GM21515 (cell line): Measurements from ENCODE around the gene KNG1.
"Not testable (repeated sequence)": the region's sequence is repeated elsewhere in the genome, so short reads cannot be mapped to it uniquely, and the experiment has no call there.

Experiments
- ATAC-seq: cut with Tn5 transposase; IDR thresholded peaks from one replicate; pipeline ENCODE4 v1.9.1; 2021; ENCODE audit not compliant: unreplicated experiment

The KNG1 gene

GRCh38 chr3:186708983-186709679 lies 8.0 kb upstream of the KNG1 start:
- ATAC-seq: no peak

- ATAC-seq: not testable (repeated sequence)
Measured at GRCh38 chr3:186710694-186711093, 6.5 kb upstream of the KNG1 start.

- ATAC-seq: no peak
Measured at GRCh38 chr3:186713499-186713898, 3.7 kb upstream of the KNG1 start.

GRCh38 chr3:186719945-186720739 lies 3.0 kb downstream of the KNG1 start:
- ATAC-seq: no peak

- ATAC-seq: no peak
Measured at GRCh38 chr3:186722457-186722856, 5.3 kb downstream of the KNG1 start.

- ATAC-seq: no peak
Measured at GRCh38 chr3:186724911-186725310, 7.8 kb downstream of the KNG1 start.

- ATAC-seq: no peak
Measured at GRCh38 chr3:186732169-186732766, 15.1 kb downstream of the KNG1 start.

GRCh38 chr3:186742618-186743380 lies 25.6 kb downstream of the KNG1 start:
- ATAC-seq: no peak

GRCh38 chr3:186743666-186744065 lies 26.5 kb downstream of the KNG1 start:
- no peak for ATAC-seq

- ATAC-seq: no peak
Measured at GRCh38 chr3:186746008-186746407, 28.8 kb downstream of the KNG1 start.

- ATAC-seq: no peak
Measured at GRCh38 chr3:186750316-186750715, 33.2 kb downstream of the KNG1 start.

GRCh38 chr3:186751480-186751879 lies 34.3 kb downstream of the KNG1 start:
- no peak for ATAC-seq

GRCh38 chr3:186754006-186754405 lies 36.8 kb downstream of the KNG1 start:
- ATAC-seq: no peak

GRCh38 chr3:186754871-186755270 lies 37.7 kb downstream of the KNG1 start:
- ATAC-seq: no peak

- no peak for ATAC-seq
Measured at GRCh38 chr3:186757214-186757613, 40.1 kb downstream of the KNG1 start.

GRCh38 chr3:186757686-186758220 lies 40.6 kb downstream of the KNG1 start:
- ATAC-seq: no peak

GRCh38 chr3:186759231-186759930 lies 42.2 kb downstream of the KNG1 start:
- no peak for ATAC-seq

GRCh38 chr3:186760141-186760833 lies 43.1 kb downstream of the KNG1 start:
- no peak for ATAC-seq

GRCh38 chr3:186760897-186761447 lies 43.8 kb downstream of the KNG1 start:
- no peak for ATAC-seq
